Glomerular endothelial cell (primary cell): Measurements from ENCODE around the gene SCFD2. TPM values are rescaled to one million over a fixed set of nuclear protein-coding genes. Genes with fewer than 3 reads are reported as not detected.
"Not testable (repeated sequence)": the region's sequence is repeated elsewhere in the genome, so short reads cannot be mapped to it uniquely, and the experiment has no call there.

Experiments used
- DNase-seq: peaks from one replicate; pipeline ENCODE4 v3.0.0-alpha.2; 2011; ENCODE audit warnings: low read depth, low spot score; ENCODE audit errors: extremely low read depth
- total RNA-seq: library from RNA; depleted of rRNA; stranded (reverse); fragments of >200 nt; gene quantifications from 2 replicates; pipeline ENCODE4 v1.2.3, GENCODE V29; 2015

SCFD2 gene
- 13.9 and 14.4 TPM in 2 replicates for total RNA-seq

DNA sequence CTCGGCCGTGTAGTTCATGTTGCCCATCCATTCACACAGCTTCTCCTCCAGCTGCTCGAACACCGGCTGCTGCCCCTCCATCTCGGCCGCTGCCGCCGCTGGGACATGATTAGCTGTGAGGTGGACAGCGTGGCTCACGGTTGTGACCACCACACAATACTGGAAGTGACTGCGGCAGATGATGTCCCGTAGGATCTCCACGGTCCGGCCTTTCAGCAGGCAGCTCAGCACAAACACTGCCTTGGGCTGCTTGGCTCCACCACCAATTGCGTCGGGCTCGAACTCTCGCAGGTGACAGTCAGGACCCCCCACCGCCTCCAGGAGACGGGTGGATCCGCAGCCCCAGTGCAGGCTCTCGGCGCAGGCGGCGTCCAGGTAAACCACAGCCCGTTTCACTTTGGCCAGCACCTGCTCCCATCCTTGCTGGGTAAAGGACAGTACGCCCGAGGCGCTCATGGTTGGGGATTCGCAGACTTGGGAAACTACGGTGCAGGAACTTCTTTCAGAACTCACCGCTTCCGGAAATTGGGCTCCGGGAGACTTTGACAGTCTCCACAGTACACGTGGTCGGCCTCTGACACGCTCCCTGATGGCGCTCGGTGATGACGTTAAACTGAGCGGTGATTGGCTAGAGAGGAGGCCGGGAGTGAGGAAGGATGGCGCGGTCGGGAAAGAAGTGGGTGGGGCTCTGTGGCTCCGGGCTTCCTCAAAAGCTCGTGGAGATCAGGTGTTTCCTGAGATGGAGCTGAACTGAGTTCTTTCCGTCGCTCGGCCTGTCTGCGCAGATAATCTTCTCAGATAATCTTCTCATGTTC lies at the start of gene SCFD2:
Gene SCFD2 (minus strand): TSS at position 576 of the 815 bp plus-strand sequence.
- DNase-seq: peak; percentile 82

GRCh38 chr4:53409479-53409878 lies 43.6 kb upstream of the SCFD2 start:
- DNase-seq: not testable (repeated sequence)

DNA sequence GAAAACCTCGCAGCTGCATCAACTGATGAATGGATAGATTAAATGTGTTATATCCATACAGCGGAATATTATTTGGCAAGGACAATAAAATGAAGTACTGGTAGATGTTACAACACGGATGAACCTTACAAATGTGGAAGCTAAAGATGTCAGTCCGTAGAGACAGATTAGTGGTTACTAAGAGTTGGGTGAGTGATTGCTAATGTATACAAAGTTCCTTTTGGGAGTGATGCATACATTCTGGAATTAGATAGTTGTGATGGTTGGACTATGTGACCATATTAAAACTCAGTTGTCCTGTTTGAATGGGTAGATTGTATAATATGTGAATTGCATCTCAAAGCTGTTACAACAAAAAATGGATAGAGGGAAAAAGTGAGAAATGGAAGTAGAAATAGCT lies 14.4 kb upstream of the SCFD2 start:
- no peak for DNase-seq

GRCh38 chr4:53378171-53378482 lies 12.3 kb upstream of the SCFD2 start:
- DNase-seq: no peak

GRCh38 chr4:53377319-53378170 lies 11.7 kb upstream of the SCFD2 start, which contains the start of gene FIP1L1:
TSS of gene FIP1L1 (plus strand) at chr4:53377641. CDS start at chr4:53377839, 198 bp downstream.
- peak; percentile 41 for DNase-seq

DNA sequence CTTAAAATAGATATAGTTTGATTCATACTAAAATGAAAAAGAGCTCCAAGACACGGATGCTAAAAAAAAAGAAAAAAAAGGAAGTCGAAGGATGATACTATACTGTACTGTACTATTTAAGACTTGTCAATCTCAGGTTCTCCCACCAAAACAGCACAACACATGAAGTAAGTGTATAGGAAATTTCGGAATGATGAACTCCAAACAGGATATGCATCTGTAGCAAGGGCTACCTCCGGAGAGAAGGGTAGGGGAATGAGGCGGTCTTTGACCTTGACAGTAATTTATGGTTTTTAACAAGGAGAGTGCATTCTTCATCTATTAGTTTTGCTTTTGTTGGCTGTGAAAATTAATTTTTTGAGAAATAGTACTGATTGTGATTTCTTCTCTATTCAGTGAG lies 11.0 kb upstream of the SCFD2 start:
- no peak for DNase-seq

DNA sequence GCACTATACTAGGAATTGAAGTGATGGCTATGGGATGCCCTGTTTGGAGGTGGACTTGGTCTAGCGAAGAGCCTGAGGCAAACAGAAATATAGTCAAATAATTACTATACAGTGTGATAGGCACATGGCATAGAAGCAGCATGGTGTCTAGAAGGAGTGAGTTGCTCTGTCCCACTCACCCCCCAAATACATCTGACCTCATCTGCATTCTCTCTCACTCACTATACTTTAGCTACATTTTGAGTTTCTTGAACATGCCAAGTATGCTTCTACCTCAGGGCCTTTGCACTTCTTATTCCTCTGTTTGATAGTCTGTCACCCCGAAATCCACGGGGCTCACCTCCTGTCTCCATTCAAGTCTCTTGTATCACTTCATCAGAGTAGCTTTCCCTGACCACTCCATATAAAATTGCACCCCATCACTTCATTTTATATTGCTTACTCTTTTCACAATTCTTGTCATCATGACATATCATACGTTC lies 9.0 kb upstream of the SCFD2 start:
- DNase-seq: no peak

- no peak for DNase-seq
Observed at GRCh38 chr4:53371843-53372521, 6.1 kb upstream of the SCFD2 start.

GRCh38 chr4:53371049-53371448 lies 5.2 kb upstream of the SCFD2 start:
- no peak for DNase-seq

- DNase-seq: no peak
Observed at GRCh38 chr4:53367721-53368120, 1.9 kb upstream of the SCFD2 start.

DNA sequence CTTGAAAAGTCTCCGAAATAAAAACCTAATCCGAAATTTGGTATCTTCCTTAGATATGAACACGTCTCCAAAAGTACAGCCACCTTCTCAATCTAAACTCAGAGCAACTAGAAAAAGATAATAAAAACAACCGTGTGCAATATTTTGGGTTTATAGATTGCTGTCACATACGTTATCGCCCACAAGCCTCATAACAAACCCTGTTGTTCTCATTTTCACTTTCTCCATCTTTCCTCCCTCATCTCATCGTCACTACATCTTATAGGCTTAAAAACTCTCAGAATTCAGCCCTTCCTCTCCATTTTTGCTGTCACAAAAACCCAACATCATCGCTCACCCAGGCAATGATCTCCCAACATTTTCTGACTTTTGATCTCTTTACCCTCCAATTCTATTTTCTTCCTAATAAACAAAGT lies 448 bp upstream of the SCFD2 start:
- no peak for DNase-seq

- no peak for DNase-seq
Observed at GRCh38 chr4:53365121-53365485, 758 bp downstream of the SCFD2 start.

DNA sequence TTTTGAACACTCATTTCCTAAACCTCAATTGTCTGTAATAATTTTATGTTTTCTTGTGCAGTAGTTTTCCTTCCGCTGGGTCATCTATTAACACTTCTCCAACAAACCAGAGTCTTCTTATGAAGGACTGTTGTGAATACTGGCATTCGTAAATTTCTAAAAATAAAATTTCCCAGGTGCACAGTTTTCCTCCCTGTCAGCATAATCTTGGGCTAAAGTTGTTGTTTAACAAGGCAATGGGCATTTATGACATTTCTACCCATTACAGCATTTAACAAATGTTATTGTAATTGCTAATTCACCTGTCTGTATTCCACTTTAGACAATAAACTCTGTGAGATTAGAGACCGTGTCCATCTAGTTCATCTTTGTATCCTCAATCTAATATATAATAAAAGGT lies 1.2 kb downstream of the SCFD2 start:
- no peak for DNase-seq

GRCh38 chr4:53362093-53362492 lies 3.8 kb downstream of the SCFD2 start:
- no peak for DNase-seq

- no peak for DNase-seq
Observed at GRCh38 chr4:53361451-53361850, 4.4 kb downstream of the SCFD2 start.

DNA sequence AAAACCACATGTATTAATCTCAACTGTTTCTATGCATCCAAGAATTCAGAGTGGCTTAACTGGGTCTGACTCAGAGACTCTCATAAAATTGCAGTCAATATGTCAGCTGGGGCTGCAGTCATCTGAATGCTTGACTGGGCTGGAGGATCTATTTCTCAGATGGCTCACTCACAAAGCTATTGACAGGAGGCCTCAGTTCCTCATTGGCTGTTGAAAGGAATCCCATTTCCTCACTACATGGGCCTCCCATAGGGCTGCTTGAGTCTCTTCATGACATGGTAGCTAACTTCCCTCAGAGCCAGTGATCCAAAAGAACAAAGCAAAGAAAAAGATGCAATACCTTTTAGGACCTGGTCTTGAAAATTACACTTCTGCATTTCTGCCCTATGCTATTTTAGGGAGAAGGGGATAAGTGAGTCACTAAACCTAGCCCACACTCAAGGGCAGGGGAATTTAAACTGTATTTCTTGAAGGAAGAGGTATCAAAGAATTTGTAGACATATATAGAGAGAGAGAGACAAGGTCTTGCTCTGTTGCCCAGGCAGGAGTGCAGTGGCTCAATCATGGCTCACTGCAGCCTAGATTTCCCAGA lies 9.8 kb downstream of the SCFD2 start:
- no peak for DNase-seq

DNA sequence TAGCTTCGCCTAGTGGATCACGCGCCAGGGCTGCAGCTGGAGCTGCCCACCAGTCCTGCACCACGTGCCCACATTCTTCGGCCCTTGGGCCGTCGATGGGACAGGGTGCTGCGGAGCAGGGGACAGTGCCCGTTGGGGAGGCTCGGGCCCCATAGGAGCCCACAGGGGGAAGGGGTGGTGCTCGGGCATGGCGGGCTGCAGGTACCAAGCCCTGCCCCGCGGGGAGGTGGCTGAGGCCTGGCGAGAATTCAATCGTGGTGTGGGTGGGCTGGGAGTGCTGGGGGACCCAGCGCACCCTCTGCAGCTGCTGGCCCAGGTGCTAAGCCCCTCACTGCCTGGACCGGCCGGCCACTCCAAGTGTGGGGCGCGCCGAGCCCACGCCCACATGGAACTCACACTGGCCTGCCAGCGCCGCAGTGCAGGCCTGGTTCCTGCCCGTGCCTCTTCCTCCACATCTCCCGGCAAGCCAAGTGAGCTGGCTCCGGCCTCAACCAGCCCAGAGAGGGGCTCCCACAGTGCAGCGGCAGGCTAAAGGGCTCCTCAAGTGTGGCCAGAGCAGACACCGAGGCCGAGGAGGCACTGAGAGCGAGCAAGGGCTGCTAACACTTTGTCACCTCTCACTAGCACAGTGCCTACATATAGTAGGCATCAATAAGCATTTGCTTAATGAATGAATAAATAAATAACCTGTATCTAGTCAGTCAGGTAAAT lies 11.7 kb downstream of the SCFD2 start:
- DNase-seq: no peak

DNA sequence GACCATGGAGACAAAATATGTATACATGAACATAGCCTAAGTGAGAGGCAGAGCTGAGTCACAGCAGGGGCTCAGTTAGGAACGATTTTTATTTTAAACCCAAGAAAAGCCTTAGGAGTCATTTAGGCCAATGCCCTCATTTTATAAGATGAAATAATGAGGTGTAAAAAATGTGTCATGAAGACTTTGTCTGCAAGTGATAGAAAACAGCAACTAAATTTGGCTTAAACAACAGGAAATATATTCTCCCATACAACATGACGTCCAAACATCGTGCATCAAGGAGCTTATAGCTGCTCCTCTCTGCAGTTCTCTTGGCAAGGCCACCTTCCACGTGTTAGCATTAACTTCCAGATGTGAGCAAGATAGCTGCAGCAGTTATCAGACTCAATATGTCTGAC lies 16.8 kb downstream of the SCFD2 start:
- DNase-seq: no peak

DNA sequence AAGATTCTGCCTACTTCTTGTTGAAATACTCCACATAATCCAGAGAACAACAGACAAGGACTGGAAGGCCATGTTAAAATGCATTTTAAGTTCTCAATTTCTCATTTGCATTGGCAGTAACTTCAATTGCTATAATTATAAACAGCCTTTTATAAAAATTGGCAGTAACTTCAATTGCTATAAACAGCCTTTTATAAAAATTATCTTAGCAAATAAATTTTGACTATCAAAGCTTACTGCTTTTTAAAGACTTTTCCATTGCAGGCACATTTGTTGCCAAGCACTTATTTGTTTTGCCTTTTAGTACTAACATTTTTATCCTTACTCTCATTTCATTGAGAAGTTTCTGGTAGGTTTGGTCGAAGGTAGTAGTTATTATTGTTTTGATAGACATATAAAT lies 17.8 kb downstream of the SCFD2 start:
- DNase-seq: no peak
